GM19239 (cell line): ENCODE results near the gene PRKCQ.

ENCODE experiments used
- DNase-seq: peaks from one replicate; pipeline ENCODE4 v3.0.0; 2011; ENCODE audit warnings: low spot score; ENCODE audit not compliant: insufficient read length
- FAIRE-seq: peaks from 2 replicates; lab custom pipeline; 2011; peaks lifted over from hg19 to GRCh38; lab: Jason Lieb, UNC

PRKCQ gene

GRCh38 chr10:6530966-6531365, 49.1 kb downstream of the PRKCQ start:
- no peak for FAIRE-seq
- no peak for DNase-seq

DNA sequence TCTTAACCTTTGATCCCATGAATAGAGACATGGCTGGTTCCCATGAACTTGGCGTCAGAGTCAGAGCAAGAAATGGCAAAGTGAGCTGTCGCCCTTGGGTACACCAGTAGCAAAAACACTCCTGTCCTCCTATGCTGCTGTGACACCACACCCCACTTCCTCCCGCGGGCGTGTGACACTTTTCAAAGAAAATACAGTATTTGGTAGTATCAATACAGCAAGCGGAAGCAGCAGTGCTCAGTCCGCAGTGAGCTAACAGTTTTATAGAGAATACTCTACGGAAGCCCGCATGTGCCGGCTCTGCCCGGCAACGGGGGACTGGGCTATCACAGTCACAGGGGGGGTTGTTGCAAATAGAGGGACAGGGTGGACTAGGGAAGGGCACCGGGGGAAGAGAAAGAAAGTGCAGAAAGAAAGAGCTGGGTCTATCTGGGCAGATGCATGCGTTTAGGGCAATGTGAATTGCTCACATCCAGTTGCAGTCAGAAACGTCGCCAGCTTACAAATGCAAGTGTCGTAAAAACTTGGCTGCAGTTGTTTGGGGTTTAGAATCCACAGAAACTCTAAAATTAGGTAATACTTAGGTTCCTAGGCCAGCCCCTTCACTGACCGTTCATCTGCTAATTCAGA, 49.8 kb downstream of the PRKCQ start:
- DNase-seq (no peak), FAIRE-seq (no peak)

DNA sequence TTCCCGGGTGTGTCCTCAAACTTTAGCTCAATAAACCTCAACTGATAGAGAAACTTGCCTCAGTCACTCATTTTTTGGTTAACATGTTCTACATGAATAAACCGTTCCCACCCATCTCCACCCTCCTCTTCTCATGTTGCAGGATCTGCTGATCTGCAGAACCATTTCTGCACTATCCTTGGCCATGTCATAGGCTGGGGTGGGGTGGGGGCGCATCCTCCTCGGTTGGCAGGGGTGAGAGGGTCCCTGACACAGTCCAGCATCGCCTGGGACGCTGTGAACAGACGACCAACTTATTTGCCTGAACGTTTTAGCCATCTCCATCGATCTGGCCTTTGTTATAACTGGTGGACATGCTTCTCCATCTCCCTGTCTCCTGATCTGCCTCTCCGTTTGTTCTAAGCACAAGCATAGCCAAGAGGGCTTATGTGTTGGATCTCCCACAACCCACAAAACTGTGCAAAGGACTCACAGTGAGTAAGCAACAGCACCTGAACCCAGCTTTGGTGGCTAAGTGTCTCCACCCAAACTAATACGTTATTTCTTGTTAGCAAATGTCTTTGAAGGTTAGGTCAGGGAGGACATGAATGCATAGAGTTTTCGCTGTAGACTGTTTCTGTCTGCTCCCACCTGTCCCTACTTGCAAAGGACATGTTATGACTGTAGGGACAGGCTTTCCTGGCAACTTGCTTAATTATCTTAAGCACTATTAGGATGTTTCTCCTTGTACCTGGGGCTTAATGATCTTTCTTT, 51.7 kb downstream of the PRKCQ start:
- FAIRE-seq (no peak), DNase-seq (no peak)

- DNase-seq, result no peak
- no peak for FAIRE-seq
Observed at GRCh38 chr10:6525599-6526165, 54.4 kb downstream of the PRKCQ start.

GRCh38 chr10:6522230-6522629, 57.8 kb downstream of the PRKCQ start:
- no peak for FAIRE-seq
- no peak for DNase-seq

DNA sequence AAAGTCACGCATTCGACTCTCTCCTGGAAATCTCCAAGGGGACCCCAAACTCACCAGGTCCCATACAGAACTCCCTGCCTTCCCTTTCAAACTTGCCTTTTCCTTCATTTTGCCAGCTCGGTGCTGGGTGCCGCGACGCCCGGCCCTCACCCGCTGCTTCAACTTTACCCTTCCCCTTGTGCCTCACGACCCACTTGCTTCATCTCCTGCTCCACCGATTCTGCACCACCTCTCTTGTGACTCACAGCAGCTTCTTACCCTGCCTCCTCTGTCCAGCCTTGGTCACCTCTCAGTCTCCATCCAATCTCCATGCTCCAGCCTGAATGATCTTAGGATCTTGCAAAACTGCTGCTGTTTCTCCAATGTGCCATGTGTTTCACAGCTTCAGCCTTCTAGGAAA, 59.9 kb downstream of the PRKCQ start:
- FAIRE-seq (no peak), DNase-seq (no peak)

GRCh38 chr10:6518791-6519429, 61.2 kb downstream of the PRKCQ start:
- no peak for DNase-seq
- no peak for FAIRE-seq

- no peak for DNase-seq
- FAIRE-seq, result no peak
Observed at GRCh38 chr10:6516929-6517284, 63.2 kb downstream of the PRKCQ start.

GRCh38 chr10:6516281-6516928, 63.7 kb downstream of the PRKCQ start:
- FAIRE-seq (no peak), DNase-seq (no peak)

DNA sequence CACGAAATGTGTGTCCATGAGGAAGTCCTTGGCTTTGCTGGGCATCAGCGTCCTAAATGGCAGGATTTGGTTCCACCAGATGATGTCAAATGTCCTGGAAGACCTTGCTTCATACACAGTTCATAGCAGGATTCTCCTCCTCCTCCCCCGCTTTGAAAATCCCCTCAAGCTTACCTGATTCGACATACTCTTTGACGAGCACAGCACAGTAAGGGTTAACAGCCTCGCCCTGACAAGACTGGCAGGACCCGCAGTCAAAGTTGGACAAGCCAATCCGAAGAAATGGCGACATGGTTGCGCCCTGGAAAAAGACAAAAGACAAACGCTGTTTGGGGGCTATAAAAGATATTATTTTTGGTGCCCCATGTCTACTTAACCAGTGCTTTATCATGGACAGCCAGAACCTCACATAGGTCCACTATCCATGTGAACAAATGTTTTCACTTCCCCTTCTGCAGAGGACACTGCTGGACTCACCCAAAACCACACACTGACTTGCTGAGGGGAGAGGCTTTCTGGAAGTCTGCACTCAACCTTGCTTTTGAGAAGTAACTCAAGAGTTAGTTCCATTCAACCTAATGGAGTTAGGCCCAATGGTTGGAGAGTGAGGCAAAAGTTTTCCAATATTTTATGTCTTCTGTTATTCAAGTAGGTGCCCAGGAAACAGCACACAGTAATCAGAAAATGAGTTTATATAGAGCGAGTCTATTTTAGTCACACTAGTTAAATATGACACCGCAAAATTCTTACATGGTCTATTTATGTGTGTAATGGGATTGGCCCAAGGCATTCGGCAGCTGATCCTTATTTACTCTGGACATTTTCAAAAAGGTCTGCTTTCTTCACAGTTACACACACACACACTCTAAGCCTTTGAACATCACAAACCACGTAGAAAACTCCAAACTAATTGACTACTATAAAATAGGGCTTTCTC, 65.0 kb downstream of the PRKCQ start:
- DNase-seq, result no peak

GRCh38 chr10:6514180-6514579, 65.9 kb downstream of the PRKCQ start:
- FAIRE-seq (no peak), DNase-seq (no peak)

More for the DNA sequence above, 65.0 kb downstream of the PRKCQ start:
- no peak for FAIRE-seq

DNA sequence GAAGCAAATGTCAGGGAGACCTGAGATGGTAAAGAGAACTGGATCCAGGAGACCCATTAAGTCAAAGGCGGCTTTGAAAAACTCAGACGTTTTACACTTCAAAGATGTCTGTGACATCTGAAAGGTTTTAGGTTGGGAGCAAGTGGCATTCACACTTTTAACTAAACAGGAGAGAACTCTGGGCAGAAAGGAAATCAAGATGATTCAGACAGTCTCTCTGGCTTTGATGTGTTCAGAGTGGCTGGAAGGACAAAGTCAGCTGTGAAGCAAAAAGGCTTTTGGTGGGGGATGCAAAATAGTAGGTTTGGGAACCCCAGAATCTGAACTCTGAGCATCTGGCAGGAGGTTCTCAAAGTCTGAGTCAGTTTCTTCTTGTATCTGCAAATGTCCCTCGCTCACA, 66.6 kb downstream of the PRKCQ start:
- no peak for DNase-seq
- no peak for FAIRE-seq

- FAIRE-seq, result no peak
- no peak for DNase-seq
Observed at GRCh38 chr10:6512182-6512581, 67.9 kb downstream of the PRKCQ start.

DNA sequence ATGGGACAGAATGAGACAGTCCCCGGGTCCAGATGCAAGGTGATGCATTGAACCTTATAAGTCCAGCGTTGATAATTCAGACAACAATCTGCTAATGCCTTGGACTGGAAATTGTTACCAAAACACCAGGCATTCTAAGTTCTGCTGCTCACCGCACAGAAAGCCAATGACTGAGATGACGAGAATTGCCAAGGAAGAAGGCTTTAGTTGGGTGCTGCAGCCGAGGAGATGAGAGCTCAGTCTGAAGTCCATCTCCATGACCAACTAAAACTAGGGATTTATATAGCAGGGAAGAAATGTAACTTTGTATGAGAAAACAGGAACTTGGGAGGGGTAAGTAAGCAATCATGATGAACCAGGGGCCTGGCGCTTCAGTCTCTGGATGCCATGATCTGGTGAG, 68.7 kb downstream of the PRKCQ start:
- FAIRE-seq (no peak), DNase-seq (no peak)

DNA sequence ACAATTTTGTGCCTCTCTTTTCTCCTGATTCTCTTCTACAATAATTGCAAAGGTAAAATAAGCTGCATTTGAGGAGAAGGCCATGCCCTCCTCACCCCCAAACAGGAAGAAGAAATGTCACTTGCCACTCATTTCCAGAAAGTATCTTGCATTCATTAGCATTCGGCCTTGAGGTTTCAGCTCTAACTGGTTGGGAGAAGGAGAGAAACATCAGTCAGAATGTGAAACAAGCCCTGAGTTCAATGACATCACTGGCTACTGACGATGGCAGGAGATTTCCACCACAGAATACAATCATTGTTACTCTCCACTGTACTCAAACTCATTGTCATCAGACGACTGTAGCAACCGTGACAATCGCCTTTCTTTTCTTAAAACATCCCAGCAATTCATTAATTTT, 72.8 kb downstream of the PRKCQ start:
- FAIRE-seq, result peak; percentile 62

DNA sequence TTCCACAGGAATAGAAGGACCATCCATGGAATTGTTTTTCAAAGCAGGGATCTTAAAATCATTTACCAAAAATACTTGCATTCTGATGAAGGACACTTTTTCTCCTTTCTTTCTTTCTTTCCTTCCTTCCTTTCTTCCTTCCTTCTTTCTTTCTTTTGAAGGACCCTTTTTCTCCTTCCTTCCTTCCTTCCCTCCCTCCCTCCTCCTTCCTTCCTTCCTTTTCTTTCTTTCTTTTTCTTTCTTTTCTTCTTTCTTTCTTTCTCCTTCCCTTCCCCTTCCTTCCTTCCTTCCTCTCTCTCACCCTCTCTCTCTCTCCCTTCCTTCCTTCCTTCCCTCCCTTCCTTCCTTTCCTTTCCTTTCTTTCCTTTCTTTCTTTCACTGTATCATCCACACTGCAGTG, 74.8 kb downstream of the PRKCQ start:
- FAIRE-seq (no peak), DNase-seq (no peak)

More for the DNA sequence above, 72.8 kb downstream of the PRKCQ start:
- peak; percentile 9 for DNase-seq

- FAIRE-seq (no peak), DNase-seq (no peak)
Observed at GRCh38 chr10:6504296-6504695, 75.8 kb downstream of the PRKCQ start.

DNA sequence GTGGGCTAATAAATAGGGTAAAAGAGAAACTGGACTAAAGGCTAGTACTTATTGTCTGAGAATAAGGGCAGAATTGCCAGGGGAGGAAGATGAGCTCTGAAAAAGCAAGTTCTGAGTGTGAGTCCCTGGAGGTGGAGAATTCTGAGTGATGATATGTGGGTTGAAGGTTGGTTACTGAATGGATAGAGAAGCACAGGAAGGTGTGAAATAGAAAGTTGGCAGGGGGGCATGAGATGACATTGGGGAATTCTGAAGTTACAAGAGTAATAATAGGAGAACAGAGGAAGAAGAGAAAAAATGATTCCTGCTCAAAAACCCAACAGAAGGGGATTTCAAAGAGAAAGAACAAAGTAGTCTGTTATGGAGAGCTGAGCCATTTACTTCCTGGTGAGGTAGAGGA, 76.9 kb downstream of the PRKCQ start:
- DNase-seq (no peak), FAIRE-seq (no peak)

- DNase-seq (no peak), FAIRE-seq (no peak)
Observed at GRCh38 chr10:6501931-6502330, 78.1 kb downstream of the PRKCQ start.

GRCh38 chr10:6499974-6500373, 80.1 kb downstream of the PRKCQ start:
- FAIRE-seq, result no peak
- no peak for DNase-seq
